Astrocyte of the cerebellum (primary cell): ENCODE results near the gene TOM1L2.

Experiments
- DNase-seq: peaks from one replicate; pipeline ENCODE4 v3.0.0-alpha.2; 2011; ENCODE audit warnings: low read depth
- H3K4me3 ChIP-seq: 2 replicates; pipeline ENCODE4 v1.5.1; 2011; ENCODE audit warnings: mild to moderate bottlenecking, low read depth, low read length, moderate library complexity
- CTCF ChIP-seq: IDR thresholded peaks from 2 replicates; pipeline ENCODE4 v1.5.1; 2012; ENCODE audit warnings: low read length, low read depth, moderate library complexity, mild to moderate bottlenecking; ENCODE audit errors: missing control alignments
- in situ Hi-C: cut with HindIII; loops from 2 replicates; pipeline ENCODE4 v1.10.0; 2017; ENCODE audit warnings: low sequenced_read_pairs

TOM1L2 gene

GRCh38 chr17:17924131-17924856, 47.9 kb downstream of the TOM1L2 start:
- DNase-seq, result no peak
- no peak for TF ChIP-seq CTCF
- H3K4me3 ChIP-seq, result no peak overlapping the region
- in situ Hi-C loops, result no loop called here

- DNase-seq, result no peak
- in situ Hi-C loops, result no loop called here
- H3K4me3 ChIP-seq, result no peak overlapping the region
- TF ChIP-seq CTCF, result peak; percentile 4
Observed at GRCh38 chr17:17922070-17922614, 50.1 kb downstream of the TOM1L2 start.

- in situ Hi-C loops, result no loop called here
- DNase-seq, result peak; percentile 94
- no peak for TF ChIP-seq CTCF
- no peak overlapping the region for H3K4me3 ChIP-seq
Observed at GRCh38 chr17:17921192-17922069, 50.8 kb downstream of the TOM1L2 start.

DNA sequence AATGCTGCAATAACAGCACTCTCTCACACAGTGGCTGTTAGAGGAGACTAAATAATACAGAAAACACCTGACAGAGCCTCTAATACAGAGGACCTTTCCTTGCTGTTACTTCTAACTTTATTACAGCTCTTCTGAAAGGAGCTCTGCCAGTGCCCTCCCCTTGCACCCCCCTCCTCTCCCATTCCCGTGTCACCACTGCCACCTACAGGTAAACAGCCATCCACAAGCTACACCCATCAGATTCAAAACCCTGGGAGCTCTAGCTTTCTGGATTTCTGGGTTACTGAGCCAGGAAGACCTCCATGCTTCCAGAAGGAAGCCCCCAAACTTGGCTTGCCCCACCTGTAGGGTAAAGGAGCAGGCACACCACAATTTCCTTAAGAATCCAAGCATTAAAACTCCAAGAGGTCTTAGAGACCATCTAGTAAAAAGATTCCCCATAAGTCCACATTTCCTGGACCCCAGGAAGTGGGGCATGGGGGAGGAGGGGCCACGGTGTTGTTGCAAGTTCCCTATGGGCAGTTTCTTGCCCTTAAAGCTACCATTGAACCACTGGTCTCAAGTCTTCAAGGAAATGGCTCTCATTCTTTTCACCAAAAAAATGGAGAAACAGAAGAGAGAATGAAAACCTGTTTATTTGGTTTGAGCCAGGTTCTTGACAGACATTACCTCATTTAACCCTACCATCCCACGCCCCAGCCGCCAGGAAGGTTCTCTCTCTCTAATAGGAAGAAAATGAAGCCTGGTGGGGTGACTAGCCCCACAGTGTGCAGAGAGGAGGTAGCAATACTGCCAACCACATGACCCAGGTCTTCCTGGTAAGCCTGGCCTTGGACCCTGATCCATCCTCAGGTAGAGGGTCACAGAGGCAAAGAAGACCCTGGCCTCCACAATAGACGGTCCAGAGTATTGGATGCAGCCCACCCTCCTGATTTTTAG, 52.8 kb downstream of the TOM1L2 start:
- peak; percentile 90 for TF ChIP-seq CTCF
- DNase-seq, result peak; percentile 68
- H3K4me3 ChIP-seq, result no peak overlapping the region
- in situ Hi-C loops, result no loop called here

- in situ Hi-C loops, result no loop called here
- DNase-seq, result no peak
- no peak overlapping the region for H3K4me3 ChIP-seq
- TF ChIP-seq CTCF, result no peak
Observed at GRCh38 chr17:17917394-17917793, 54.8 kb downstream of the TOM1L2 start.

DNA sequence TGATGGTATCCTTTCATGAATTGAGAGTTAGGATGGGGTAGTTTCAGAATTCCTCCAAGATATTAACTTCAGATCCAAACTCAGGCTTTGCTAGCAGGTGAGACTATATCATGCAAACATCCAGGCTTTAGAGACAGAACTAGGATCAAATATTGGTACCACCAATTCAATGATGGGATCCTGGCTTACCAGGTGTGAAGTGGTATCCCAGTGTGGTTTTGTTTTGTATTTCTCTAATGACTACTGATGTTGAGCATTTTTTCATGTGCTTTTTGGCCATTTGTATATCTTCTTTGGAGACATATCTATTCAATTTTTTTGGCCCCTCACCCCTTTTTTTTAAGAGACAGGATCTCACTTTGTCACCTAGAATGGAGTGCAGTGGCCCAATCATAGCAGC, 57.0 kb downstream of the TOM1L2 start:
- no peak for TF ChIP-seq CTCF
- DNase-seq, result no peak
- H3K4me3 ChIP-seq, result no peak overlapping the region
- in situ Hi-C loops, result no loop called here
